ENCODE measurements around the gene RNF223. TPM values are rescaled to one million over a fixed set of nuclear protein-coding genes. Genes with fewer than 3 reads are reported as not detected.
"Not testable (repeated sequence)": the region's sequence is repeated elsewhere in the genome, so short reads cannot be mapped to it uniquely, and the experiment has no call there.

The RNF223 gene
- total RNA-seq, 6 donors from 2014 or later: 1.0 to 2.4 (median 1.8) TPM

- Histone ChIP-seq H3K4me3 (no peak overlapping the region), H3K36me3 (peaks cover 0 to 11% (median 5%) of the 10 kb centered on the region in 4 donors), H3K4me1 (peaks cover 12 to 14% (median 13%) of the 10 kb centered on the region in 4 donors), H3K27me3 (no peaks in the 10 kb centered on the region), H3K27ac (no peak overlapping the region), H3K9me3 (no peaks in the 10 kb centered on the region)
- 50 to 57% methylated on average over 2 to 7 of the region's 9 CpGs for WGBS, 2 donors
- no peak for ATAC-seq (ENCODE audit: low FRiP score in 2 of 2)
- DNase-seq: peak in 1 of 2 donors; percentile 78
- TF ChIP-seq POLR2A (IDR thresholded peaks at IDR 0.05): no peak
- TF ChIP-seq CTCF (IDR thresholded peaks at IDR 0.05): no peak
- TF ChIP-seq POLR2AphosphoS5 (IDR thresholded peaks at IDR 0.05): no peak
- no peak for TF ChIP-seq EP300 (IDR thresholded peaks at IDR 0.05)
Measured at GRCh38 chr1:1080951-1081310, 6.8 kb upstream of the RNF223 start.

- TF ChIP-seq POLR2A (IDR thresholded peaks at IDR 0.05): no peak
- TF ChIP-seq POLR2AphosphoS5 (IDR thresholded peaks at IDR 0.05): no peak
- no peak for TF ChIP-seq EP300 (IDR thresholded peaks at IDR 0.05)
- no peak for TF ChIP-seq CTCF (IDR thresholded peaks at IDR 0.05)
- Histone ChIP-seq H3K4me3 (peak overlapping the region in 3 of 4 donors; percentile 28 to 40 (median 39)), H3K27ac (peak overlapping the region; percentile 59 to 76 (median 72)), H3K27me3 (peaks cover 0 to 1% (median 0%) of the 10 kb centered on the region in 4 donors), H3K4me1 (peaks cover 12 to 14% (median 13%) of the 10 kb centered on the region in 4 donors), H3K9me3 (no peaks in the 10 kb centered on the region), H3K36me3 (peaks cover 0 to 11% (median 2%) of the 10 kb centered on the region in 4 donors)
- ATAC-seq (ENCODE audit: low FRiP score in 2 of 2): peak; percentile 75 to 84
- WGBS, 2 donors: 3 to 27% methylated on average over 8 to 21 of the region's 23 CpGs
- DNase-seq: peak; percentile 73 to 93
Measured at GRCh38 chr1:1080122-1080757, 6.1 kb upstream of the RNF223 start.

- peak; percentile 25 to 31 for TF ChIP-seq POLR2AphosphoS5 (IDR thresholded peaks at IDR 0.05)
- no peak for TF ChIP-seq CTCF (IDR thresholded peaks at IDR 0.05)
- TF ChIP-seq EP300 (IDR thresholded peaks at IDR 0.05): peak in 1 of 4 donors; percentile 40
- TF ChIP-seq POLR2A (IDR thresholded peaks at IDR 0.05): peak in 1 of 4 donors; percentile 31
- H3K27ac ChIP-seq: peak overlapping the region; percentile 59 to 76 (median 72)
Measured at GRCh38 chr1:1079408-1080121, 5.5 kb upstream of the RNF223 start.

GRCh38 chr1:1077396-1077795 lies 3.3 kb upstream of the RNF223 start:
- not testable (repeated sequence) for H3K4me3 ChIP-seq; H3K27ac ChIP-seq; ATAC-seq (ENCODE audit: low FRiP score in 2 of 2); H3K36me3 ChIP-seq; H3K9me3 ChIP-seq; DNase-seq
- no CpG with 5 or more reads among the region's 21 CpGs for WGBS, 2 donors
- H3K27me3 ChIP-seq: peaks cover 0 to 13% (median 2%) of the 10 kb centered on the region in 4 donors
- peaks cover 12 to 27% (median 20%) of the 10 kb centered on the region in 4 donors for H3K4me1 ChIP-seq

More at GRCh38 chr1:1079408-1080121, 5.5 kb upstream of the RNF223 start:
- 0 to 3% methylated on average over 2 to 22 of the region's 38 CpGs for WGBS, 2 donors
- Histone ChIP-seq H3K27me3 (peaks cover 0 to 8% (median 0%) of the 10 kb centered on the region in 4 donors), H3K4me1 (peaks cover 12 to 14% (median 13%) of the 10 kb centered on the region in 4 donors), H3K4me3 (peak overlapping the region in 3 of 4 donors; percentile 28 to 40 (median 39)), H3K9me3 (no peaks in the 10 kb centered on the region), H3K36me3 (peaks cover 0 to 11% (median 2%) of the 10 kb centered on the region in 4 donors)
- ATAC-seq (ENCODE audit: low FRiP score in 2 of 2) (peak; percentile 72 to 89), DNase-seq (peak; percentile 87 to 90)

- TF ChIP-seq EP300 (IDR thresholded peaks at IDR 0.05) (no peak), CTCF (IDR thresholded peaks at IDR 0.05) (no peak), POLR2AphosphoS5 (IDR thresholded peaks at IDR 0.05) (no peak), POLR2A (IDR thresholded peaks at IDR 0.05) (no peak)
- Histone ChIP-seq H3K36me3 (no peaks in the 10 kb centered on the region), H3K27me3 (peaks cover 0 to 13% (median 2%) of the 10 kb centered on the region in 4 donors), H3K27ac (no peak overlapping the region), H3K4me3 (no peak overlapping the region), H3K4me1 (peaks cover 12 to 26% (median 19%) of the 10 kb centered on the region in 4 donors), H3K9me3 (no peaks in the 10 kb centered on the region)
- WGBS, 2 donors: 60 to 63% methylated on average over 10 to 14 of the region's 21 CpGs
- DNase-seq (peak in 1 of 2 donors; percentile 75), ATAC-seq (ENCODE audit: low FRiP score in 2 of 2) (no peak)
Measured at GRCh38 chr1:1075148-1075935, 1.2 kb upstream of the RNF223 start.
